ENCODE results near the gene ACP7.

The ACP7 gene

DNA sequence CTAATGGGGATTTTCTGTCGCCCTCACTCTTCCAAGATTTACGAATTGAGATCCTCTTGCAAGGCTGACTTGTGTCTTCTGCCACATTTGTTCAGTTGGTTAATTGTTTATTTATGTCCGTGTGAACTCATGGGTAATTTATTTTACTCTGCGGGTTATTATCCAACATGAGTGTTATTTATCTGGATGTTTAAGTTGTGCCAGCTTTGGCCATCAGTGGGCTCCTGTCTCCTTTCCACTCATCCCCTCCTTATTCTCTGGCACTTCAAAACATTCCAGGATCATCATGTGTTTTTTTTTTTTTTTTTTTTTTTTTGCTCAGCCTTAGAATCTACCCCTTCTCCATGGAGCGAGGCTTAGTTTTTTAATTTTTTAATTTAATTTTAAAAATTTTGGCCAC, 19.0 kb downstream of the ACP7 start:
- H3K4me3 ChIP-seq (replicated peaks; ENCODE audit: low read depth, low read length): no peak overlapping the region
- no peaks in the 10 kb centered on the region for H3K36me3 ChIP-seq (ENCODE audit: control insufficient read depth, insufficient read depth, low read length)
- DNase-seq (ENCODE audit: extremely low read depth, insufficient read length): no peak
- H3K27me3 ChIP-seq (replicated peaks; ENCODE audit: control insufficient read depth, insufficient read depth, low read length): no peaks in the 10 kb centered on the region
- TF ChIP-seq CTCF (IDR thresholded peaks at IDR 0.05; ENCODE audit: insufficient read depth, low read length, poor library complexity, severe bottlenecking): no peak

- H3K36me3 ChIP-seq (ENCODE audit: control insufficient read depth, insufficient read depth, low read length): no peaks in the 10 kb centered on the region
- H3K4me3 ChIP-seq (replicated peaks; ENCODE audit: low read depth, low read length): no peak overlapping the region
- no peak for TF ChIP-seq CTCF (IDR thresholded peaks at IDR 0.05; ENCODE audit: insufficient read depth, low read length, poor library complexity, severe bottlenecking)
- no peak for DNase-seq (ENCODE audit: extremely low read depth, insufficient read length)
- no peaks in the 10 kb centered on the region for H3K27me3 ChIP-seq (replicated peaks; ENCODE audit: control insufficient read depth, insufficient read depth, low read length)
These were observed 20.0 kb downstream of the ACP7 start for GRCh38 chr19:39104186-39104596.

- H3K36me3 ChIP-seq (ENCODE audit: control insufficient read depth, insufficient read depth, low read length): no peaks in the 10 kb centered on the region
- H3K4me3 ChIP-seq (replicated peaks; ENCODE audit: low read depth, low read length): no peak overlapping the region
- no peak for TF ChIP-seq CTCF (IDR thresholded peaks at IDR 0.05; ENCODE audit: insufficient read depth, low read length, poor library complexity, severe bottlenecking)
- H3K27me3 ChIP-seq (replicated peaks; ENCODE audit: control insufficient read depth, insufficient read depth, low read length): no peaks in the 10 kb centered on the region
- DNase-seq (ENCODE audit: extremely low read depth, insufficient read length): no peak
These were observed 22.0 kb downstream of the ACP7 start for GRCh38 chr19:39106194-39106593.

GRCh38 chr19:39109641-39110040, 25.5 kb downstream of the ACP7 start:
- H3K27me3 ChIP-seq (replicated peaks; ENCODE audit: control insufficient read depth, insufficient read depth, low read length): no peaks in the 10 kb centered on the region
- H3K4me3 ChIP-seq (replicated peaks; ENCODE audit: low read depth, low read length): no peak overlapping the region
- DNase-seq (ENCODE audit: extremely low read depth, insufficient read length): no peak
- no peaks in the 10 kb centered on the region for H3K36me3 ChIP-seq (ENCODE audit: control insufficient read depth, insufficient read depth, low read length)
- TF ChIP-seq CTCF (IDR thresholded peaks at IDR 0.05; ENCODE audit: insufficient read depth, low read length, poor library complexity, severe bottlenecking): no peak

DNA sequence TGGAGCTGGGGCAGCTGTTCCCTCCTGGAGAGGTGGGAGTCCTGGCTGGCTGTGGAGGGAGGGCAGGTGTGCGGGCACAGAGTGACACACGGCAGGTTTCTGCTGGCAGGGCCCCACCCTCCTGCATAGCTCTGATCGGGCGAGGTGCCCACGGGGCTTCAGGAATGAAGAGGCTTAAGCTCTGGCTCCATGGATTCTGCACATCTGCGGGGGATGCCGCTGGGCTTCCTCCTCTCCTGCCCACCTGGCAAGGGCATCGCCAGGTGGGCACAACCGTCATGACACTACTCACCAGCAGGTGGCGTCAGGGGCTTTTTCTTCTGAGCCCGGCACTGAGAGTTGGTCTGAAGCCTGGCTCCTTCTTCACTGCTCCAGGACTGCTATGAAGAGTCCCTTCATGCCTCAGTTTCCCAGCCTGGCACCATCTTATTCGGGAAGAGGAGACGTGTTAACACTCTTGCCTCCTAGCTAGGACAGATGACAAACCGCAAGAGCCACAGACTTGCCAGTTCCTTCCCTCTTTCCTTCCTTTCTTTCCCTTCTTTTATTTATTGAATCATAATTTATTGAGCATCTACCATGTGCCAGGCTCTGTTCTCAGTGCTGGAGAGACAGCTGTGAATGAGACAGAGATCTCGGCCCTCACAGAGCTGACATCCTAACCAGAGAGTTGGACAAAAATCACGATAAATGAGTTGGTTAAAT, 26.2 kb downstream of the ACP7 start:
- H3K27me3 ChIP-seq (replicated peaks; ENCODE audit: control insufficient read depth, insufficient read depth, low read length): no peaks in the 10 kb centered on the region
- H3K36me3 ChIP-seq (ENCODE audit: control insufficient read depth, insufficient read depth, low read length): no peaks in the 10 kb centered on the region
- peak; percentile 87 for TF ChIP-seq CTCF (IDR thresholded peaks at IDR 0.05; ENCODE audit: insufficient read depth, low read length, poor library complexity, severe bottlenecking)
- DNase-seq (ENCODE audit: extremely low read depth, insufficient read length): no peak
- no peak overlapping the region for H3K4me3 ChIP-seq (replicated peaks; ENCODE audit: low read depth, low read length)

Measured in GM06990 (cell line).